ENCODE data around the gene SDK2.

The SDK2 gene, protein sequence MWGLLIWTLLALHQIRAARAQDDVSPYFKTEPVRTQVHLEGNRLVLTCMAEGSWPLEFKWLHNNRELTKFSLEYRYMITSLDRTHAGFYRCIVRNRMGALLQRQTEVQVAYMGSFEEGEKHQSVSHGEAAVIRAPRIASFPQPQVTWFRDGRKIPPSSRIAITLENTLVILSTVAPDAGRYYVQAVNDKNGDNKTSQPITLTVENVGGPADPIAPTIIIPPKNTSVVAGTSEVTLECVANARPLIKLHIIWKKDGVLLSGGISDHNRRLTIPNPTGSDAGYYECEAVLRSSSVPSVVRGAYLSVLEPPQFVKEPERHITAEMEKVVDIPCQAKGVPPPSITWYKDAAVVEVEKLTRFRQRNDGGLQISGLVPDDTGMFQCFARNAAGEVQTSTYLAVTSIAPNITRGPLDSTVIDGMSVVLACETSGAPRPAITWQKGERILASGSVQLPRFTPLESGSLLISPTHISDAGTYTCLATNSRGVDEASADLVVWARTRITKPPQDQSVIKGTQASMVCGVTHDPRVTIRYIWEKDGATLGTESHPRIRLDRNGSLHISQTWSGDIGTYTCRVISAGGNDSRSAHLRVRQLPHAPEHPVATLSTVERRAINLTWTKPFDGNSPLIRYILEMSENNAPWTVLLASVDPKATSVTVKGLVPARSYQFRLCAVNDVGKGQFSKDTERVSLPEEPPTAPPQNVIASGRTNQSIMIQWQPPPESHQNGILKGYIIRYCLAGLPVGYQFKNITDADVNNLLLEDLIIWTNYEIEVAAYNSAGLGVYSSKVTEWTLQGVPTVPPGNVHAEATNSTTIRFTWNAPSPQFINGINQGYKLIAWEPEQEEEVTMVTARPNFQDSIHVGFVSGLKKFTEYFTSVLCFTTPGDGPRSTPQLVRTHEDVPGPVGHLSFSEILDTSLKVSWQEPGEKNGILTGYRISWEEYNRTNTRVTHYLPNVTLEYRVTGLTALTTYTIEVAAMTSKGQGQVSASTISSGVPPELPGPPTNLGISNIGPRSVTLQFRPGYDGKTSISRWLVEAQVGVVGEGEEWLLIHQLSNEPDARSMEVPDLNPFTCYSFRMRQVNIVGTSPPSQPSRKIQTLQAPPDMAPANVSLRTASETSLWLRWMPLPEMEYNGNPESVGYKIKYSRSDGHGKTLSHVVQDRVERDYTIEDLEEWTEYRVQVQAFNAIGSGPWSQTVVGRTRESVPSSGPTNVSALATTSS (N-terminal part only)

DNA sequence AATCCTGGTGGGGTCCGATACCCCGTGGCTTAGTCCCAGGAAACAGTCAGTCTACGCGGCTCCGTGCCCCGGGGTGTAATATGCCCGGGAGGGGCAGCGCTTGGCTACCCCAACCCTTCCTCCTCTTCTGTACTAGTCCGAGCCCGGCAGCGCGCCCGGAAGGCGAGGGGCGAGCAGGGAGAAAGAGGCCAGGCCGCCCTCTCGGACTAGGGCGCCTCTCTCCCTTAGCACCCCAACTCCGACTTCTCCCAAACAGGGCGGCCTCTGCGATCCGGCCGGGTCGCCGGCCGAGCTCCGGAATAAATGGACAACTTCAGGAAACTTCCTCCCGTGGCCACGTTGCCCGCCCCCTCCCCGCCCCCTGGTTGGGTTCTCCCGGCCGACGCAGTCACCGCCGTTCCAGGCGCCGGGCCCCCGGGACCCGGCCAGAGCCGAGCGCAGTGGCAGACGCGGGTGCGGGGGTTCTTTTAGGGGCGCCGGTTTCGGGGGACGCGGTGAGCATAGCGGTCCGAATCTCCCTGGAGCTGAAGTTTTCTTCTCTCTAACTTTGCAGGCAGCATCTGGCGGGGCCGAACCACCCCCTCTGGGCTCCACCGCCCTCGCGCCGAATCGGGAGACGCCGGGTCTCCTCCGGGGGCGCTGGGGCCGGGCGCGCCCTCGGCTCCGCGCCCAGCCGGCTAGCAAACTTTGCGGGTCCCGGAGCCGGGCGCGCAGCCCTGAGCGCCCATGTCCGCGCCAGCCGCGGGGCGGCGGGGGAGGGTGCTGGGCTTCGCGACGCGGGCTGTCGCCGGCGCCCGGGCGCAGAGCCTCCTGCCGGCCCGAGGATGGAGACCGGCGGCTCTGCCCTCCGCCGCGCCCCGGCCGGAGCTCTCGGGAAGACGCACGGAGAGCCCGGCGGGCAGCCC lies at the start of gene SDK2:
Gene SDK2, minus strand, starts transcription at position 301 of the 905 bp plus-strand sequence. CDS start 357 bp downstream, outside the sequence.
- peak; percentile 7 for DNase-seq (ENCODE audit: low read depth, low spot score)
- H3K4me3 ChIP-seq (ENCODE audit: low read depth, low read length) = peak within 1 kb of the TSS; percentile 2
- in situ Hi-C loops (cut with HindIII; ENCODE audit: low sequenced_read_pairs) = no loop called here
- TF ChIP-seq, protein P1, sequence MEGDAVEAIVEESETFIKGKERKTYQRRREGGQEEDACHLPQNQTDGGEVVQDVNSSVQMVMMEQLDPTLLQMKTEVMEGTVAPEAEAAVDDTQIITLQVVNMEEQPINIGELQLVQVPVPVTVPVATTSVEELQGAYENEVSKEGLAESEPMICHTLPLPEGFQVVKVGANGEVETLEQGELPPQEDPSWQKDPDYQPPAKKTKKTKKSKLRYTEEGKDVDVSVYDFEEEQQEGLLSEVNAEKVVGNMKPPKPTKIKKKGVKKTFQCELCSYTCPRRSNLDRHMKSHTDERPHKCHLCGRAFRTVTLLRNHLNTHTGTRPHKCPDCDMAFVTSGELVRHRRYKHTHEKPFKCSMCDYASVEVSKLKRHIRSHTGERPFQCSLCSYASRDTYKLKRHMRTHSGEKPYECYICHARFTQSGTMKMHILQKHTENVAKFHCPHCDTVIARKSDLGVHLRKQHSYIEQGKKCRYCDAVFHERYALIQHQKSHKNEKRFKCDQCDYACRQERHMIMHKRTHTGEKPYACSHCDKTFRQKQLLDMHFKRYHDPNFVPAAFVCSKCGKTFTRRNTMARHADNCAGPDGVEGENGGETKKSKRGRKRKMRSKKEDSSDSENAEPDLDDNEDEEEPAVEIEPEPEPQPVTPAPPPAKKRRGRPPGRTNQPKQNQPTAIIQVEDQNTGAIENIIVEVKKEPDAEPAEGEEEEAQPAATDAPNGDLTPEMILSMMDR (IDR thresholded peaks at IDR 0.05; ENCODE audit: low read depth, low read length) = no peak

DNA sequence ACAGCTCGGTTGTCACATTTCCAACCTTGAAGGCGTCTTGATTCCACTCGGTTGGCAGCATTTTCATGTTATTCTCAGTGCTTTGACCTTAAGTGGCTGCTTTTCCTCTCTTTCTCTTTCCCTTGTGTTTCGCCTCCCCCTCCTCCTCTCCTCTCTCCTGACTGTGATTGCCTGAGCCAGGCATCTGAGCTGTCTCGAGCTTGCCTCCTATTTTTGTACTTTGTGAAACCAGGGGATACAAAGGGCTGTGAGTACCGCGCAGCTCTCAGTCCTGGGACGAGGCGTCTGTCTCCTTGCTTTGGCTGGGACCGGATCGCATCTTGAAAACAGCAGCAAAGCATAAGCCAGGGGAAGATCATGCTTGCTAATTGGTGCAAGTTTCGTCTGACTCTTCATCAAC lies 48.8 kb upstream of the SDK2 start:
- in situ Hi-C loops (cut with HindIII; ENCODE audit: low sequenced_read_pairs) = no loop called here
- H3K4me3 ChIP-seq (ENCODE audit: low read depth, low read length) = no peak overlapping the region
- TF ChIP-seq, protein P1 (IDR thresholded peaks at IDR 0.05; ENCODE audit: low read depth, low read length) = no peak
- DNase-seq (ENCODE audit: low read depth, low spot score) = no peak

DNA sequence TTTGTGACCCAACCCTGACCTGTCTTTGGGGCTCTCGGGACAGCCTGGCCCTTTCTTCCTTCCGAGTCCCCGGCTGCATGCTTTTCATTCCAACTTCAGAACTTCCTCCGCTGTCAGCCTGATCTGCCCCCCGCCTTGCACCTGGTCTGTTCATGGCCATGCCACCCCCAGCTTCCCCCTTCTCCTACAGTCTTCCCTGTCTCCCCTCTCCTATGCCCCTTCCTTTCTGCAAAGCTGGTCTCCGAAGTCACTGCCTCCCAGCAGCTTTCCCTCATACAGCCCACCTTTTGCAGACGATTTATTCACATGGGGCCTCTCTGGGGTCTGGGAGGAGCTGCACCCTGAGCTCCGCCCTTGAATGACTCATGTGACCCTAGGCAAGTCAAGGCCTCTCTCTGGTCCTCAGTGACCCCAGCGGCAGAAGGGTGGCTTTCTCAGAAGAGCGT lies 47.1 kb upstream of the SDK2 start:
- no peak for DNase-seq (ENCODE audit: low read depth, low spot score)
- TF ChIP-seq, protein P1 (IDR thresholded peaks at IDR 0.05; ENCODE audit: low read depth, low read length) = no peak
- in situ Hi-C loops (cut with HindIII; ENCODE audit: low sequenced_read_pairs) = no loop called here
- H3K4me3 ChIP-seq (ENCODE audit: low read depth, low read length) = no peak overlapping the region

DNA sequence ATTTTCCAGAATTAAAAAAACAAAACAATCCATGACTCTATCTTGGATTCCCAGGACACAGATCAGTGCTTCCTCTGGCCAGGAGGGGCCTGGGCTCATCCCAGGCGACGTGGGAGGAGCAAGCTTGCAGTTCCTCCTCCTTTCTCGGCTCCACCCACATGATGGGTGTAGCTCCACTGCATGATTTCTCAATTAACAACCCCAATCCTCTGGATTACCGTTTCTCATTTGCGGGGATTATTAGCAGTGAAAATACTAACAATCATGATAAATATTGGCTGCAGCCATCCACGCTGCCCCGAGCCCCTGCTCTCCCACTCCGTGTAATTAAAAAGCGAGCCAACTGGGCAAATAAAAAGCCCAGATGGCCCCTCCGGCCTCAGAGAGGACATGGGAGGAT lies 46.4 kb upstream of the SDK2 start:
- DNase-seq (ENCODE audit: low read depth, low spot score) = no peak
- TF ChIP-seq, protein P1 (IDR thresholded peaks at IDR 0.05; ENCODE audit: low read depth, low read length) = no peak
- in situ Hi-C loops (cut with HindIII; ENCODE audit: low sequenced_read_pairs) = no loop called here
- no peak overlapping the region for H3K4me3 ChIP-seq (ENCODE audit: low read depth, low read length)

DNA sequence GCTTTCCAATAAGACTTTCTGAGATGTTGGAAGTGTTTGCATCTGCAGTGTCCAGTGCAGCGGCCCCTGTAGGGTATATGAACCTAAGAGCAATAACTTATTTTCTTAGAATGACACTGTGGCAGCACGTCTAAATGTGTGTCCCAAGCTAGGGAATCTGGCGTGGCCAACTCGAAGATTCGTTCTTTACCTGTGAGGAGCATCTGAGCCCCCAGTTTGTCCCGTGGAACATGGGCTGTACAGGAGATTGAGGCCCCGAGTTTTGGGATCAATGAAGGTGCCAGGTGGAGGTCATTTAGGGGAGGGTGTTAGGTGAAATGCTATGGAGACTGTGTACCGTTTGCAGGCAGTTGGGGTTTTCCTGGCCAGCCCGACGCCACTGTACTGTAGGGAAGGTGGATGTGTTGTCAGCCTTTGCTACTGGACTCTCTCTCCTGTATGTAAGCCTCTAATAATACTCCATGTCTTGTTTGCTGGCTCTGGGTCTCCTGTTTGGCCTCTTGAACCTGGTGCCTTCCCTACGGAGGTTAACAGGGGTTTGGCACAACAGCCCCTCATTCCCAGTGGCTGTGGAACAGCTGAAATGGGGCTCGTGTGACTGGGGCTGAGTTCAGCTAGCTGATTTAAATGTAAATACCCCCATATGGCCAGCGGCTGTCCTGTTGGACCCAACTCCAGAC lies 45.5 kb upstream of the SDK2 start:
- no peak for DNase-seq (ENCODE audit: low read depth, low spot score)
- in situ Hi-C loops (cut with HindIII; ENCODE audit: low sequenced_read_pairs) = no loop called here
- H3K4me3 ChIP-seq (ENCODE audit: low read depth, low read length) = no peak overlapping the region
- TF ChIP-seq, protein P1 (IDR thresholded peaks at IDR 0.05; ENCODE audit: low read depth, low read length) = no peak

Measured in astrocyte of the spinal cord (primary cell).